ENCODE data around the gene FBXL20. TPM values are rescaled to one million over a fixed set of nuclear protein-coding genes. Genes with fewer than 3 reads are reported as not detected.

Gene FBXL20
- polyA plus RNA-seq, 1 experiment = 3.9 TPM

DNA sequence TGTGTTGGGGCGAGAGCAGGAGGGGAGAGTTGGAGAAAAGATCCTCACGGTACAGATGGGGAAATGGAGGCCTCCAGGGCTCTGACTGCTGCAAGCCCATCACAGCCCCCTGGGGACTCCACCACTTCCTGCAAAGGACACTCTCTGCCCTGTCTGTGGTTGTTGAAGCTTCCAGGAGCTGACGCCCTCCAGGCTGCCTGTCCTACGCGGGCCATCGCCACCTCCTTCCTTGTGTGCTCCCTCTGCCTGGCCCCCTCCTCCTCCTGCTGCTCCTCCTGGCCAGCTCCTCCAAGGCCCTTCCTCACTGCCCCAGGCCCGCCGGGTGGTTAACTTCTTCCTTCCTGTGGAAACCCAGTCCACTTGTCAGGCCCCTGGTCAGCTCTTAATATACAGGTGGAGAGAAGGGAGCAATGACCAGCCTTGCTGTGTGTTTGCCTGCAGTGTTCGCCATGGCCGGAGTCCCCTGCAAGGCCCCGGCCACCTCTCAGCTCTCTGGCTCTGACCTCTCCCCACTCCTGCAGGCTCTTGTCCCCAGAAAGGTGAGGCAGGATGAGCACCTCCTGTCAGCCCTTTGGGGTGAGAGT, 157.3 kb downstream of the FBXL20 start:
- DNase-seq (ENCODE audit: low read depth) = no peak
- POLR2A ChIA-PET = no interaction called here
- Histone ChIP-seq H3K4me3 (ENCODE audit: low read depth, low read length) (no peak overlapping the region), H3K27me3 (ENCODE audit: control insufficient read depth, insufficient read depth, low read length) (no peaks in the 10 kb centered on the region), H3K36me3 (ENCODE audit: control insufficient read depth, insufficient read depth, low read length) (no peaks in the 10 kb centered on the region)
- TF ChIP-seq, protein P1, sequence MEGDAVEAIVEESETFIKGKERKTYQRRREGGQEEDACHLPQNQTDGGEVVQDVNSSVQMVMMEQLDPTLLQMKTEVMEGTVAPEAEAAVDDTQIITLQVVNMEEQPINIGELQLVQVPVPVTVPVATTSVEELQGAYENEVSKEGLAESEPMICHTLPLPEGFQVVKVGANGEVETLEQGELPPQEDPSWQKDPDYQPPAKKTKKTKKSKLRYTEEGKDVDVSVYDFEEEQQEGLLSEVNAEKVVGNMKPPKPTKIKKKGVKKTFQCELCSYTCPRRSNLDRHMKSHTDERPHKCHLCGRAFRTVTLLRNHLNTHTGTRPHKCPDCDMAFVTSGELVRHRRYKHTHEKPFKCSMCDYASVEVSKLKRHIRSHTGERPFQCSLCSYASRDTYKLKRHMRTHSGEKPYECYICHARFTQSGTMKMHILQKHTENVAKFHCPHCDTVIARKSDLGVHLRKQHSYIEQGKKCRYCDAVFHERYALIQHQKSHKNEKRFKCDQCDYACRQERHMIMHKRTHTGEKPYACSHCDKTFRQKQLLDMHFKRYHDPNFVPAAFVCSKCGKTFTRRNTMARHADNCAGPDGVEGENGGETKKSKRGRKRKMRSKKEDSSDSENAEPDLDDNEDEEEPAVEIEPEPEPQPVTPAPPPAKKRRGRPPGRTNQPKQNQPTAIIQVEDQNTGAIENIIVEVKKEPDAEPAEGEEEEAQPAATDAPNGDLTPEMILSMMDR (IDR thresholded peaks at IDR 0.05; ENCODE audit: insufficient read depth, low read depth, low read length) = no peak
- CTCF ChIA-PET = interaction anchor here (0.6 to 19.8 kb wide), 37 partner anchors 8 to 567 kb away, joined by 3 to 438 read pairs (median 4); partner anchors contain the start of genes CACNB1, CDK12 and RPL19

DNA sequence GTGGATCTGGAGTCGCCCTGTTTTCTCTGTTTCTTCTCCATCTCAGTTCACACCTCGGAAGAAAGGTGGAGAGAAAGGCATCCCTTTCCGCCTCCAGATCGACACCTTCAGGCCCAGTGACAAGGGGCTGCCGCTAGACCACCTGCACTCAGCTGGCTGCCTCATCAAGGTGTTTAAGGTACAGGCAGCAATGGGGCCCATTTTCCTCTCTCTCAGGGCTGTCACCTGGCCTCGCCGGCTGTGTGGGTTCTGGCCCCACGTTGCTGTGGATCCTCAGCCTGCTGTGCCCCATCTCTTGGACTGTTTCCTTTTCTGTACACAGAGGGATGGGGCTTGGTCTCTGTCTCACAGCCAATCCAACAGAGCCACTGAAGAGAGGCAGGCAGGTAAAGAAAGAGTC, 158.3 kb downstream of the FBXL20 start:
- Histone ChIP-seq H3K27me3 (ENCODE audit: control insufficient read depth, insufficient read depth, low read length) (no peaks in the 10 kb centered on the region), H3K36me3 (ENCODE audit: control insufficient read depth, insufficient read depth, low read length) (no peaks in the 10 kb centered on the region), H3K4me3 (ENCODE audit: low read depth, low read length) (no peak overlapping the region)
- CTCF ChIA-PET = interaction anchor here (0.5 to 19.8 kb wide), 7 partner anchors 7 to 948 kb away, joined by 3 to 438 read pairs (median 7); no protein-coding TSS in a partner anchor
- DNase-seq (ENCODE audit: low read depth) = no peak
- POLR2A ChIA-PET = no interaction called here
- TF ChIP-seq, protein P1 (IDR thresholded peaks at IDR 0.05; ENCODE audit: insufficient read depth, low read depth, low read length) = no peak

DNA sequence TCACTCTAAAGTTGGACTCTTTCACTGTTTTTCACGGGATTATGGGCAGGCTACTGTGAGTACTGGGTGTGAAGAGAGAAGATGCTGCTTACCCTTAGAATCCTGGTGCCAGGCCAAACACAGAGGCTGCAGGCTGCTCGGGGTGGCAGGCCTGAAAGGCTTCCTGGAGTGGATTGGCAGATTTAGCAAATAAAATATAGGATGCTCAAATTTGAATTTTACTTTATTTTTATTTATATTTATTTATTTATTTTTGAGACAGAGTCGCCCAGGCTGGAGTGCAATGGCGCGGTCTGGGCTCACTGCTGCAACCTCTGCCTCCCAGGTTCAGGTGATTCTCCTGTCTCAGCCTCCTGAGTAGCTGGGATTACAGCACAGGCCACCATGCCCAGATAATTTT, 160.8 kb downstream of the FBXL20 start:
- Histone ChIP-seq H3K4me3 (ENCODE audit: low read depth, low read length) (no peak overlapping the region), H3K27me3 (ENCODE audit: control insufficient read depth, insufficient read depth, low read length) (no peaks in the 10 kb centered on the region; the same call in 1 of the 2 replicates), H3K36me3 (ENCODE audit: control insufficient read depth, insufficient read depth, low read length) (no peaks in the 10 kb centered on the region)
- DNase-seq (ENCODE audit: low read depth) = no peak
- ChIA-PET CTCF (interaction anchor here (0.8 to 19.8 kb wide), 6 partner anchors 9 to 509 kb away, joined by 3 to 438 read pairs (median 4); no protein-coding TSS in a partner anchor), POLR2A (no interaction called here)
- TF ChIP-seq, protein P1 (IDR thresholded peaks at IDR 0.05; ENCODE audit: insufficient read depth, low read depth, low read length) = no peak

DNA sequence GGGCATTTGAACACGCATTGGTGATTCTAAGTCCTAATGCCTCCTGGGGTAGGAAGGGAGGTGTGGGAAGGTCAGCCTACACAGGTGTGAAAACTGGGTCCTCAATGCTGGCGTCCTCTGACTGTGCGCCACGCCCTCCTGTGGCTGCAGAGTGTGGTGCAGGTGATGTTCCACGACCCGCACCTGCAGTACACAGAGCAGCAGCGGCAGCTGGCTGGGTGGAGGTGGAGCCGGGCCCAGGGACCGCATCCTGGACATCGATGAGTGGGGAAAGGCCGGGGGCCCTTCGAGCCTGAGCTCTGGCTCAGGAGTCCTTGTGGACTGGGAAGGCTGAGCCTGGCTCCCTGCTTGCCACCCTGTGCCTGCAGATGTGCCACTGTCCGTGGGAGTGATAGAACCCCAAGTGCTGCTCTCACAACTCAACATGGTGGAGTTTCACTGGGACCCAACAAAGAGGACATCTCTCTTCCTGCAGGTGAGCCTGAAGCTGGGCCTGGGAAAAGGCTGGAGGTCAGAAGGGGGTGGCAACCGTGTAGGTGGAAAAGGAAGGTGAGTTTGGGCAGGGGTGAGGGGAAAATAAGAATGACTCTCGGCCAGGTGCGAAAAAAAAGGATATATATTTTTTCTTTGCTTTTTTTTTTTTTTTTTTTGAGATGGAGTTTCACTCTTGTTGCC, 161.6 kb downstream of the FBXL20 start:
- POLR2A ChIA-PET = no interaction called here
- no peak for DNase-seq (ENCODE audit: low read depth)
- Histone ChIP-seq H3K36me3 (ENCODE audit: control insufficient read depth, insufficient read depth, low read length) (no peaks in the 10 kb centered on the region), H3K27me3 (ENCODE audit: control insufficient read depth, insufficient read depth, low read length) (no peaks in the 10 kb centered on the region; the same call in 1 of the 2 replicates), H3K4me3 (ENCODE audit: low read depth, low read length) (no peak overlapping the region)
- CTCF ChIA-PET = interaction anchor here (0.7 to 19.8 kb wide), 9 partner anchors 8 to 508 kb away, joined by 3 to 438 read pairs (median 4); partner anchors contain the start of genes ARL5C and STAC2
- TF ChIP-seq, protein P1 (IDR thresholded peaks at IDR 0.05; ENCODE audit: insufficient read depth, low read depth, low read length) = peak; percentile 64

DNA sequence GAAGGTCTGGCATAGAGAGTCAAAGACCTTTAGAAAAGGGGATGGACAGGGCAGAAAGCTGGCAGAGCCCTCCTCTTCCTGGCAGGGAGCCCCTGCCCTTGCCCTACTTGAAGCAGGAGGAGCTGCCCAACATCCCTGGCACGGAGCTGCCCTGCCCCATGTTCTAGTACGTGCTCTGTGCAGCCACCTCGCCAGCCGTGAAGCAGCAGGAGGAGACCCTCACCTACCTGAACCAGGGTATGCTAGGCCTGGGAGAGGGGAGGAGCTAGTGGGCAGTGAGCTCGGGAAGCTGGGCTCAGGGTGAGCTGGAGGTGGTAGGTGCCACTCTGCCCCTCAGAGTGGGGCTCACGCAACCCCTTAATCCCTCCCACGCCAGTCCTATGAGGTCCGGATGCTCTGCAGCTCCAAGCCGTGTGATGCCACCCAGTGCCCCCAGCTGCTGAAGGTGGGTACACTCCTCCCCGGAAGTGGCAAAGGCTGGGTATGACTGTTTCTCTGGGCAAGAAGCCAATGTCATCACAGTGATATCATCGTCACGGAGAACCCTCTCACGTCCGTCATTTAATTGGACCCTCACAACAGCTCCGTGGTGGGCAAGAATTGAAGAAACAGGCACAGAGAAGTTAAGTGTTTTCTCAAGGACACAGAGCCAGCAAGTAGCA, 163.0 kb downstream of the FBXL20 start:
- ChIA-PET POLR2A (interaction anchor here (0.8 kb wide), 1 partner anchor 14 kb away, joined by 3 read pairs; no protein-coding TSS in a partner anchor), CTCF (interaction anchor here (1.0 to 19.8 kb wide), 12 partner anchors 6 to 383 kb away, joined by 3 to 438 read pairs (median 6); partner anchors contain the start of gene ARL5C)
- no peak for DNase-seq (ENCODE audit: low read depth)
- Histone ChIP-seq H3K27me3 (ENCODE audit: control insufficient read depth, insufficient read depth, low read length) (no peaks in the 10 kb centered on the region; the same call in 1 of the 2 replicates), H3K36me3 (ENCODE audit: control insufficient read depth, insufficient read depth, low read length) (no peaks in the 10 kb centered on the region), H3K4me3 (ENCODE audit: low read depth, low read length) (no peak overlapping the region)
- TF ChIP-seq, protein P1 (IDR thresholded peaks at IDR 0.05; ENCODE audit: insufficient read depth, low read depth, low read length) = no peak
